Measurements from ENCODE around the gene ADARB2. TPM values are rescaled to one million over a fixed set of nuclear protein-coding genes. Genes with fewer than 3 reads are reported as not detected.

ADARB2 gene
- total and polyA plus RNA-seq, 2 donors (not counting 1 experiment from before 2014, with no cell fraction given): not detected

DNA sequence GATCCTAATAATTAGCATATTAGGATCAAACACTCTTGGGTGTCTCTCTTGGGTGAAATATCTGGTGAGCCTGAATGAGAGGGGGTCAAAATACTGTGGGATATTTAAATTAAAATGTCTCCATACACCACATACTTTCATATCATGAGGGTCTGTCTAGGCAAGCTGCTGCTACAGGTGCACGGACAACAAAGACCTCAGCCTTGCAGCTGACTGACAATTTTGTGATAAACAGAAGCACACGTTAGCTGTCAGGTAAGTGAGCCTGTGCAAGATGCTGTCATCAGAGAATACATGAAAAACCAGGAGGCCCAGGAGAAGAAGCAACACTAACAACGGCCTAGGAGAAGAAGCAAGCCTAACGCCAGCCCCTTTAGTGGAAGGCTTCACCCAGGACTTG lies 247.5 kb downstream of the ADARB2 start:
- H3K36me3 ChIP-seq (ENCODE audit: control insufficient read depth, insufficient read depth, low read length): no peaks in the 10 kb centered on the region
- no peaks in the 10 kb centered on the region for H3K4me1 ChIP-seq (ENCODE audit: control insufficient read depth, extremely low read depth, insufficient read depth, low read length)
- H3K79me2 ChIP-seq (ENCODE audit: control insufficient read depth, insufficient read depth, low read length): no peaks in the 10 kb centered on the region
- H3K9me3 ChIP-seq (ENCODE audit: control insufficient read depth, insufficient read depth, low read depth, low read length): no peaks in the 10 kb centered on the region
- H3K4me2 ChIP-seq (ENCODE audit: extremely low read depth, insufficient read depth, low read length): no peak overlapping the region
- H3K27ac ChIP-seq (ENCODE audit: insufficient read depth, low read length): no peak overlapping the region
- no peak for TF ChIP-seq EZH2 (IDR thresholded peaks at IDR 0.05; ENCODE audit: low read length, missing control alignments)
- TF ChIP-seq, protein P1, sequence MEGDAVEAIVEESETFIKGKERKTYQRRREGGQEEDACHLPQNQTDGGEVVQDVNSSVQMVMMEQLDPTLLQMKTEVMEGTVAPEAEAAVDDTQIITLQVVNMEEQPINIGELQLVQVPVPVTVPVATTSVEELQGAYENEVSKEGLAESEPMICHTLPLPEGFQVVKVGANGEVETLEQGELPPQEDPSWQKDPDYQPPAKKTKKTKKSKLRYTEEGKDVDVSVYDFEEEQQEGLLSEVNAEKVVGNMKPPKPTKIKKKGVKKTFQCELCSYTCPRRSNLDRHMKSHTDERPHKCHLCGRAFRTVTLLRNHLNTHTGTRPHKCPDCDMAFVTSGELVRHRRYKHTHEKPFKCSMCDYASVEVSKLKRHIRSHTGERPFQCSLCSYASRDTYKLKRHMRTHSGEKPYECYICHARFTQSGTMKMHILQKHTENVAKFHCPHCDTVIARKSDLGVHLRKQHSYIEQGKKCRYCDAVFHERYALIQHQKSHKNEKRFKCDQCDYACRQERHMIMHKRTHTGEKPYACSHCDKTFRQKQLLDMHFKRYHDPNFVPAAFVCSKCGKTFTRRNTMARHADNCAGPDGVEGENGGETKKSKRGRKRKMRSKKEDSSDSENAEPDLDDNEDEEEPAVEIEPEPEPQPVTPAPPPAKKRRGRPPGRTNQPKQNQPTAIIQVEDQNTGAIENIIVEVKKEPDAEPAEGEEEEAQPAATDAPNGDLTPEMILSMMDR (conservative IDR thresholded peaks at IDR 0.05 in 1 of 2, IDR thresholded peaks at IDR 0.05 in 1 of 2; ENCODE audit: low read depth in 1 of 2, low read length in 2 of 2): no peak
- DNase-seq (ENCODE audit: low read depth in 2 of 2): no peak
- no peaks in the 10 kb centered on the region for H3K27me3 ChIP-seq (ENCODE audit: control insufficient read depth, insufficient read depth, low read length)
- no peaks in the 10 kb centered on the region for H4K20me1 ChIP-seq (ENCODE audit: control insufficient read depth, extremely low read depth, insufficient read depth, low read length)
- no peak overlapping the region for H3K9ac ChIP-seq (ENCODE audit: insufficient read depth, low read length)
- no peak overlapping the region for H2AFZ ChIP-seq (ENCODE audit: low read length)
- H3K4me3 ChIP-seq (replicated peaks in 1 of 4; ENCODE audit: control extremely low read depth in 1 of 4, insufficient read depth in 1 of 4, low read depth in 3 of 4, low read length in 4 of 4): no peak overlapping the region

DNA sequence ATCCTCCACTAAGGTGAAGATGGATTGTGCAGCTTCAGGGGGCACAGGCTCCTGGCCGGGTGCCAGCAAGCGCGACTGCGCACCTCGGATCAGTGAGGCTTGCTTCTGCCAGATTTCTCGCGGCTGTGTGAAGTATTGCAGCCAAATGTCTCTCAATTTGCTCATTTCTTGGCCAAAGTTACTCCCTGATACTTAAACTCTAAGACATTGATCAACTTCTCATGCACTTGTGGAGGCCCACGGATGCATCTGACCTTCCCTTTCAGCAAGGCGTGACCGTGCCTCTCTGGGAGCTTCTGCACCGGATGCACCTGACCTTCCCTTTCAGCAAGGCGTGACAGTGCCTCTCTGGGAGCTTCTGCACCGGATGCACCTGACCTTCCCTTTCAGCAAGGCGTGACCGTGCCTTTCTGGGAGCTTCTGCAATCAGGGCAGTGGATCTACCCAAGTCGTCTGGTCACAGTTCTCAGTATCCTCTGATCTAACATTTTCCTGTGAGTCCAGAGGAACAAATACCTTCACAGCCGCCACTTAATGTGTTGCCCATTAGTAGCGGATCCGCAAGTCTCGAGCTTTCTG lies 248.3 kb downstream of the ADARB2 start:
- Histone ChIP-seq H3K79me2 (ENCODE audit: control insufficient read depth, insufficient read depth, low read length) (no peaks in the 10 kb centered on the region), H3K4me3 (replicated peaks in 1 of 4; ENCODE audit: control extremely low read depth in 1 of 4, insufficient read depth in 1 of 4, low read depth in 3 of 4, low read length in 4 of 4) (no peak overlapping the region), H3K4me1 (ENCODE audit: control insufficient read depth, extremely low read depth, insufficient read depth, low read length) (no peaks in the 10 kb centered on the region), H2AFZ (ENCODE audit: low read length) (no peak overlapping the region), H3K9me3 (ENCODE audit: control insufficient read depth, insufficient read depth, low read depth, low read length) (no peaks in the 10 kb centered on the region), H3K27ac (ENCODE audit: insufficient read depth, low read length) (no peak overlapping the region), H3K27me3 (ENCODE audit: control insufficient read depth, insufficient read depth, low read length) (no peaks in the 10 kb centered on the region), H3K9ac (ENCODE audit: insufficient read depth, low read length) (no peak overlapping the region), H4K20me1 (ENCODE audit: control insufficient read depth, extremely low read depth, insufficient read depth, low read length) (no peaks in the 10 kb centered on the region), H3K36me3 (ENCODE audit: control insufficient read depth, insufficient read depth, low read length) (no peaks in the 10 kb centered on the region), H3K4me2 (ENCODE audit: extremely low read depth, insufficient read depth, low read length) (no peak overlapping the region)
- no peak for DNase-seq (ENCODE audit: low read depth in 2 of 2)
- no peak for TF ChIP-seq EZH2 (IDR thresholded peaks at IDR 0.05; ENCODE audit: low read length, missing control alignments)
- TF ChIP-seq, protein P1 (conservative IDR thresholded peaks at IDR 0.05 in 1 of 2, IDR thresholded peaks at IDR 0.05 in 1 of 2; ENCODE audit: low read depth in 1 of 2, low read length in 2 of 2): no peak

DNA sequence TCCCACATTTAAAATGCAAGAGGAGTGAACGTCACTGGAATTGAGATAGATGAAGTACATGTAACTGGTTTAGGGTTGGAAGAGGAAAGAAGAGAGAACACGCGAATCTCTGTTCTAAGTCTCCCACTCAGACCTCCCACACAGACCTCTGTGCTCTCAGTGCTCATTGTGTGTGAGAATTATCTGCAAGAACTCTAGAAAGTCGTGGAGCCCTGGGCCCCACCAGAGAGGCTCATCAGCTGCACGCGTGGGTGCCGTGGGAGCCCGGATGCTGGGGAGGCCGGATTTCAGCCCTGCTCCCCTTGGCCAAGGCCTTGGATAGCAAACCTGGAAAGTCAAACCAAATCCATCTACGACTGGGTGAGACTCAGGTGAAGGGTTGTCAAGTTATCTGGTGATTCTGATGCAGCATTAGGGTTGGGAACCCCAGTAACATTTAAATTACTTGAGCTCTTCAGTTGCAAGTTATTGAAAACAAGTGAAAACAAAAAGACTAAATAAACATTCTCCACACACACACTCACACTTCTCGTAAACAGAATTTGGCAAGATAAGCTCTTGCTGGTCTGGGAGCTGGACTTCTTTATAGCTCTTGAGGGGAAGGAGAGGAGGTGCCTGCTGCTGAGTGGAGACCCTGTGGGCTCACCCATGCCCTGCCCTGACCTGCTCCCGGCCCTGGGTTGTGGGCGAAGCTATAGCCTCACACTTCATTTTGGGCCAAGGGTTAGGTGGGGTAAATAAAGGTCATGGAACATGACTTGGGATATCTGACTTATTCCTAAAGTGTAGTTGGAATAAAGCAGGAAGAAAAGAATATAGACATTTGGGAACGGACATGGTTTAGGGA lies 250.3 kb downstream of the ADARB2 start:
- no peak overlapping the region for H3K27ac ChIP-seq (ENCODE audit: insufficient read depth, low read length)
- H3K9me3 ChIP-seq (ENCODE audit: control insufficient read depth, insufficient read depth, low read depth, low read length): no peaks in the 10 kb centered on the region
- H3K9ac ChIP-seq (ENCODE audit: insufficient read depth, low read length): no peak overlapping the region
- H4K20me1 ChIP-seq (ENCODE audit: control insufficient read depth, extremely low read depth, insufficient read depth, low read length): no peaks in the 10 kb centered on the region
- no peak for TF ChIP-seq EZH2 (IDR thresholded peaks at IDR 0.05; ENCODE audit: low read length, missing control alignments)
- TF ChIP-seq, protein P1 (conservative IDR thresholded peaks at IDR 0.05 in 1 of 2, IDR thresholded peaks at IDR 0.05 in 1 of 2; ENCODE audit: low read depth in 1 of 2, low read length in 2 of 2): no peak
- no peaks in the 10 kb centered on the region for H3K27me3 ChIP-seq (ENCODE audit: control insufficient read depth, insufficient read depth, low read length)
- no peak overlapping the region for H3K4me3 ChIP-seq (replicated peaks in 1 of 4; ENCODE audit: control extremely low read depth in 1 of 4, insufficient read depth in 1 of 4, low read depth in 3 of 4, low read length in 4 of 4)
- H3K36me3 ChIP-seq (ENCODE audit: control insufficient read depth, insufficient read depth, low read length): no peaks in the 10 kb centered on the region
- H3K4me1 ChIP-seq (ENCODE audit: control insufficient read depth, extremely low read depth, insufficient read depth, low read length): no peaks in the 10 kb centered on the region
- no peaks in the 10 kb centered on the region for H3K79me2 ChIP-seq (ENCODE audit: control insufficient read depth, insufficient read depth, low read length)
- no peak overlapping the region for H2AFZ ChIP-seq (ENCODE audit: low read length)
- DNase-seq (ENCODE audit: low read depth in 2 of 2): no peak
- H3K4me2 ChIP-seq (ENCODE audit: extremely low read depth, insufficient read depth, low read length): no peak overlapping the region
